ENCODE measurements around the gene DNAH14. TPM values are rescaled to one million over a fixed set of nuclear protein-coding genes. Genes with fewer than 3 reads are reported as not detected.

The DNAH14 gene
- total and polyA plus RNA-seq, 5 donors: 3.4 to 10.1 (median 8.6) TPM

DNA sequence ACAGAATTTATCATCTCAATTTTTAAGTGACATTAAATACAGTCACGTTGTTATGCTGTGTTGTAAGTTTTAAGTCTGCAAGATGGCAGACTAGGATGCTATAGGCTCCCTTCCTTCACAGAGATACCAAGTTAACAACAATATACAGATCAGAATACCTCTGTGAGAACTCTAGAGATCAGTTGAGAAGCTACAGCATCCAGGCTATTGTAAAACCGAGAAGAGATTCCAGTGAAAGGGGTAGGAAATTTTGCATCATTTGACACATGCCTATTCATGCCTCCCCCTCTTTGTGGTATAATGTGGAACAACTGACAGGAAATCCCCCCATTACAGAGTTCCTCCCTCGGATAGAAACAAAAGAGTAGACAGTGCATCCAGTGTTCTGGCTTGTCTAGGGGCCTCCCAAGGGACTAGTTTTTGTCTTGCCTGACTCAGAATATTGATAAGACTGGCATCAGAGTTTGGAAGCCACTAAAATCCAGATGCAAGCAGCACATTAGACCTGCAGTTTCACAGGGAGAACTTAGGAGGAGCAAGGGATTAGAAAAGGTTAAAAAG lies 417.7 kb downstream of the DNAH14 start:
- H3K27ac ChIP-seq (ENCODE audit: low read length): no peak overlapping the region
- WGBS: 45% methylated on average over 3 of the region's 3 CpGs
- ATAC-seq (no peak), DNase-seq (no peak)
- H3K9me3 ChIP-seq (ENCODE audit: control insufficient read depth, low read length): no peaks in the 10 kb centered on the region
- no peaks in the 10 kb centered on the region for H3K4me1 ChIP-seq (ENCODE audit: control insufficient read depth, insufficient read depth, low read length)
- intact Hi-C loops (cut with DNase I): no loop called here
- peaks cover 2% of the 10 kb centered on the region for H3K27me3 ChIP-seq (ENCODE audit: control insufficient read depth, insufficient read depth)
- H3K4me3 ChIP-seq (ENCODE audit: low read length): no peak overlapping the region

- intact Hi-C loops (cut with DNase I): no loop called here
- DNase-seq (no peak), ATAC-seq (no peak)
- Histone ChIP-seq H3K27ac (ENCODE audit: low read length) (no peak overlapping the region), H3K4me1 (ENCODE audit: control insufficient read depth, insufficient read depth, low read length) (no peaks in the 10 kb centered on the region), H3K4me3 (ENCODE audit: low read length) (no peak overlapping the region), H3K27me3 (ENCODE audit: control insufficient read depth, insufficient read depth) (peaks cover 2% of the 10 kb centered on the region), H3K9me3 (ENCODE audit: control insufficient read depth, low read length) (no peaks in the 10 kb centered on the region)
These were observed 418.9 kb downstream of the DNAH14 start for GRCh38 chr1:225348400-225348799.

GRCh38 chr1:225349826-225350225 lies 420.4 kb downstream of the DNAH14 start:
- no peak for DNase-seq
- Histone ChIP-seq H3K4me1 (ENCODE audit: control insufficient read depth, insufficient read depth, low read length) (no peaks in the 10 kb centered on the region), H3K27me3 (ENCODE audit: control insufficient read depth, insufficient read depth) (peaks cover 2% of the 10 kb centered on the region), H3K4me3 (ENCODE audit: low read length) (no peak overlapping the region), H3K27ac (ENCODE audit: low read length) (no peak overlapping the region), H3K9me3 (ENCODE audit: control insufficient read depth, low read length) (no peaks in the 10 kb centered on the region)
- 84% methylated on average over 2 of the region's 2 CpGs for WGBS
- ATAC-seq: no peak
- intact Hi-C loops (cut with DNase I): no loop called here

DNA sequence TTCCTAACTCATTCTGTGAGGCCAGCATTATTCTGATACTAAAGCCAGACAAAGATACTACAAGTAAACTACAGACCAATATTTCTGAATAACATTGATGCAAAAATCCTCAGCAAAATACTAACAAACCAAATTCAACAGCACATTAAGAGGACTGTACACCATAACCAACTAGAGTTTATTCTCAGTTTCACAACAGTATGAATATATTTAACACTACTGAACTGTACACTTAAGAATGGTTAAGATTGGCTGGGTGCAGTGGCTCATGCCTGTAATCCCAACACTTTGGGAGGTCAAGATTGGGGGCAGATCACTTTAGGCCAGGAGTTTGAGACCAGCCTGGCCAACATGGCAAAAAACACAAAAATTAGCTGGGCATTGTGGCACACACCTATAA lies 421.4 kb downstream of the DNAH14 start:
- no peaks in the 10 kb centered on the region for H3K4me1 ChIP-seq (ENCODE audit: control insufficient read depth, insufficient read depth, low read length)
- H3K9me3 ChIP-seq (ENCODE audit: control insufficient read depth, low read length): no peaks in the 10 kb centered on the region
- H3K4me3 ChIP-seq (ENCODE audit: low read length): no peak overlapping the region
- ATAC-seq: no peak
- peaks cover 2% of the 10 kb centered on the region for H3K27me3 ChIP-seq (ENCODE audit: control insufficient read depth, insufficient read depth)
- no peak overlapping the region for H3K27ac ChIP-seq (ENCODE audit: low read length)
- no peak for DNase-seq
- intact Hi-C loops (cut with DNase I): no loop called here

DNA sequence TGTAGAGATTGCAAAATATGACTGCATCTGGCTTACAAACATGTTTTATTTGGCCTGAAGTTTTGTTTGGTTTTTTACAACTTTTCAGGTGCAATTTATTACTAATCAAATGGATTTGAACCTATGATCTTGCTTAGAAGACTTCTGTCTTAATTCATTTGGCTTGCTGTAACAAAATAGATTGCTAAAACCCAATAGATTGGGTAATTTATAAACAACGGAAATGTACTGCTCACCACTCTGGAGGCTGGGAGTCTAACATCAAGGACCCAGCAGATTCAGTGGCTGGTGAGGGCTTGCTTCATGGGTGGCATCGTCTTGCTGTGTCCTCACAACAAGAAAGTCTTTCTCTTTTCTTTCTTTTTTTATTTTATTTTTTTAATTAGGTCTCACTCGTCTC lies 425.4 kb downstream of the DNAH14 start:
- Histone ChIP-seq H3K27ac (ENCODE audit: low read length) (no peak overlapping the region), H3K4me3 (ENCODE audit: low read length) (no peak overlapping the region), H3K9me3 (ENCODE audit: control insufficient read depth, low read length) (no peaks in the 10 kb centered on the region), H3K27me3 (ENCODE audit: control insufficient read depth, insufficient read depth) (no peaks in the 10 kb centered on the region), H3K4me1 (ENCODE audit: control insufficient read depth, insufficient read depth, low read length) (no peaks in the 10 kb centered on the region)
- ATAC-seq (no peak), DNase-seq (no peak)
- intact Hi-C loops (cut with DNase I): no loop called here
- 82% methylated on average over 3 of the region's 3 CpGs for WGBS

DNA sequence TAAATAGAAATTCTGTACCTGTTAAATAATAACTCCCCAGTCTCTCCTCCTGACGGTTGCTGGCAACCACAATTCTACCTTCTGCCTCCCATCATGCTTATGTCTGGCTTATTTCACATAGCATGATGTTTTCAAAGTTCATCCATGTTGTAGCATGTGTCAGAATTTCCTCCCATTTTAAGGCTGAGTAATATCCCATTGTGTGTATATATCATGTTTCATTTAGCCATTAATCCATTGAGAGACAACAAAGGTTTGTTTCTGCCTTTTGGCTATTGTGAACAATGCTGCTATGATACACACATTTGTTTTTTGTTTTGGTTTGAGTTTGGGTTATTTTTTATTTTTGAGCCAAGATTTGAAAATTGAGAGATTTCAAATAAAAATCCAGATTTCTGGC lies 426.4 kb downstream of the DNAH14 start:
- WGBS: 93% methylated on average over 1 of the region's 1 CpG
- H3K4me1 ChIP-seq (ENCODE audit: control insufficient read depth, insufficient read depth, low read length): no peaks in the 10 kb centered on the region
- ATAC-seq (no peak), DNase-seq (no peak)
- H3K27me3 ChIP-seq (ENCODE audit: control insufficient read depth, insufficient read depth): no peaks in the 10 kb centered on the region
- intact Hi-C loops (cut with DNase I): no loop called here
- no peaks in the 10 kb centered on the region for H3K9me3 ChIP-seq (ENCODE audit: control insufficient read depth, low read length)
- no peak overlapping the region for H3K27ac ChIP-seq (ENCODE audit: low read length)
- H3K4me3 ChIP-seq (ENCODE audit: low read length): no peak overlapping the region

GRCh38 chr1:225360119-225360518 lies 430.6 kb downstream of the DNAH14 start:
- Histone ChIP-seq H3K4me1 (ENCODE audit: control insufficient read depth, insufficient read depth, low read length) (no peaks in the 10 kb centered on the region), H3K27me3 (ENCODE audit: control insufficient read depth, insufficient read depth) (no peaks in the 10 kb centered on the region), H3K4me3 (ENCODE audit: low read length) (no peak overlapping the region), H3K27ac (ENCODE audit: low read length) (no peak overlapping the region), H3K9me3 (ENCODE audit: control insufficient read depth, low read length) (no peaks in the 10 kb centered on the region)
- WGBS: 78% methylated on average over 4 of the region's 4 CpGs
- no peak for DNase-seq
- intact Hi-C loops (cut with DNase I): no loop called here
- ATAC-seq: no peak

DNA sequence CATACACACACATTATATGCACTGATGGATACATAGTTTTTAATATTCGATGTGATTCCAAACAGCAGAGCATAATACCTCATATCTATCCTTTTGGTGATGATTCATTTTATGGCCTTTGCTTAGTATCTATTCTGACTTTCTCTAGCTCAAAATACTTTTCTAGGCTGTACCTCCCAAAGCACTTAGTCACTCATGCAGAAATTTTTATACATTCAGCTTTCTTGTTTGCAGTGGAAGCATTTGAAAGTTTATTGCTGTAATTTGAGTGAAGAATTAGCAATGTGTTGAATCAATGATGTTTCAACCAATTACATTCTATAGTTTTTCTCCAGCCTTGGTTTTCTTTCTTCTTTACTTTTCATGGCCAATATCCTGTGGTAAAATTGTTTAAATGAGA lies 431.7 kb downstream of the DNAH14 start:
- intact Hi-C loops (cut with DNase I): no loop called here
- no peak for DNase-seq
- H3K9me3 ChIP-seq (ENCODE audit: control insufficient read depth, low read length): no peaks in the 10 kb centered on the region
- no peak overlapping the region for H3K27ac ChIP-seq (ENCODE audit: low read length)
- no peak for ATAC-seq
- no peak overlapping the region for H3K4me3 ChIP-seq (ENCODE audit: low read length)
- no peaks in the 10 kb centered on the region for H3K4me1 ChIP-seq (ENCODE audit: control insufficient read depth, insufficient read depth, low read length)
- no peaks in the 10 kb centered on the region for H3K27me3 ChIP-seq (ENCODE audit: control insufficient read depth, insufficient read depth)
- 93% methylated on average over 1 of the region's 1 CpG for WGBS

DNA sequence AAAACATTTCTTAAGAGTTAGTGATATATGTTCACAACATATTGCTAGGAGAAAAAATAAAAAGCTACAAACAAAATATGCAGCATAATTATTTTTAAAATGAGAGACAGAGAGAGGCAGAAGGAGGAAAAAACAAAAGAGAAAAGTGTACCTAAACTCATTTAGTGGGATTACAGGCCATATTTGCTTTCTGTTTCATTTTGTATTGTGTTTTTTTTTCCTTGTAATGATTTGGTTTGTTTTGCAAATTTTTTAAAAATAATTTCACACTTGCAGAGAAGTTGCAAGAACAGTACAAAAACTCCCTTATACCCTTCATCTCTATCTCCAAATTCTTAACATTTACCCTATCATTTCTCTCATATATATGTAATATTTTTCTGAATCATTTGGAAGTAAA lies 433.3 kb downstream of the DNAH14 start:
- Histone ChIP-seq H3K4me3 (ENCODE audit: low read length) (no peak overlapping the region), H3K9me3 (ENCODE audit: control insufficient read depth, low read length) (no peaks in the 10 kb centered on the region), H3K4me1 (ENCODE audit: control insufficient read depth, insufficient read depth, low read length) (no peaks in the 10 kb centered on the region), H3K27me3 (ENCODE audit: control insufficient read depth, insufficient read depth) (no peaks in the 10 kb centered on the region), H3K27ac (ENCODE audit: low read length) (no peak overlapping the region)
- no peak for DNase-seq
- intact Hi-C loops (cut with DNase I): no loop called here
- no peak for ATAC-seq

- intact Hi-C loops (cut with DNase I): no loop called here
- Histone ChIP-seq H3K27ac (ENCODE audit: low read length) (no peak overlapping the region), H3K4me3 (ENCODE audit: low read length) (no peak overlapping the region), H3K27me3 (ENCODE audit: control insufficient read depth, insufficient read depth) (no peaks in the 10 kb centered on the region), H3K4me1 (ENCODE audit: control insufficient read depth, insufficient read depth, low read length) (no peaks in the 10 kb centered on the region), H3K9me3 (ENCODE audit: control insufficient read depth, low read length) (no peaks in the 10 kb centered on the region)
- no peak for DNase-seq
- no peak for ATAC-seq
- 92% methylated on average over 6 of the region's 6 CpGs for WGBS
These were observed 435.0 kb downstream of the DNAH14 start for GRCh38 chr1:225364439-225364838.

DNA sequence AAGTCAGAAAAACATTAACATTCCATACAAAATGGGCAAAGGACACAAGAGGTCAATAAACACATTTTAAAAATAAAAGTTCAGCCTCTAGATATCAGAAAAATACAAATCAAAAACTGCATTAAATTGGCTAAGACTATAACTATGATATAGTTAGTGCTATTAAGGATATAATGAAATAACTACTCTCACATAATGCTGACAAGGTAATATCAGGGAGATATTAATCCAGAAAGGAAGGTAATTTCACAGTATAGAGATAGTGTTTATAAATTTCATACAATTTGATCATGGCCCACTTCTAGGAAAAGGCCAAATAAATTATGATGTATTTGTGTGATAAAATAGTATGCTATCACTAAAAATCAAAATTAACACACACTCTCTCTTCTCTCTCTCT lies 436.5 kb downstream of the DNAH14 start:
- no peak overlapping the region for H3K4me3 ChIP-seq (ENCODE audit: low read length)
- ATAC-seq (no peak), DNase-seq (no peak)
- no peak overlapping the region for H3K27ac ChIP-seq (ENCODE audit: low read length)
- H3K4me1 ChIP-seq (ENCODE audit: control insufficient read depth, insufficient read depth, low read length): no peaks in the 10 kb centered on the region
- H3K9me3 ChIP-seq (ENCODE audit: control insufficient read depth, low read length): no peaks in the 10 kb centered on the region
- intact Hi-C loops (cut with DNase I): no loop called here
- H3K27me3 ChIP-seq (ENCODE audit: control insufficient read depth, insufficient read depth): no peaks in the 10 kb centered on the region

DNA sequence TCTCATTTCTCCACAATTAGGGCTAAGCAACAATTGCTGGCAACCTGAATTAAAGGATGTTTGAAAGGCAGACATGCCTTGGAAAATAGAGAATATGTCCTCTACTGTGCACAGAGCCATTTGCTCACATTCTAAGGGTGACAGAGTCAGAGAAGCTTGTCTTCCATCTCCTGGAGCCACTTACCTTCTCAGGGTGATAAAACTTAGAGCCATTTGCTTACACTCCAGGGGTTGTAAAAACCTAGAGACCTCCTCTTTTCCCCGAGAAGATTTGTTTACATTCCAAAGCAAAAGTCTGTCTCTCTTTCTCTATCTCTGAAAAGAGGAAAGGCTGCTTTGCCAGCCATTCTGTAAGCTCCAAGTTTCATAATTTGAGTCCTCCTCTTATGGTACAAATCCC lies 437.1 kb downstream of the DNAH14 start:
- ATAC-seq (no peak), DNase-seq (no peak)
- H3K27ac ChIP-seq (ENCODE audit: low read length): no peak overlapping the region
- no peaks in the 10 kb centered on the region for H3K27me3 ChIP-seq (ENCODE audit: control insufficient read depth, insufficient read depth)
- 19% methylated on average over 1 of the region's 1 CpG for WGBS
- H3K4me3 ChIP-seq (ENCODE audit: low read length): no peak overlapping the region
- H3K9me3 ChIP-seq (ENCODE audit: control insufficient read depth, low read length): no peaks in the 10 kb centered on the region
- no peaks in the 10 kb centered on the region for H3K4me1 ChIP-seq (ENCODE audit: control insufficient read depth, insufficient read depth, low read length)
- intact Hi-C loops (cut with DNase I): no loop called here
